GM12878 (cell line): ENCODE data around the gene PM20D2. TPM values are rescaled to one million over a fixed set of nuclear protein-coding genes. Genes with fewer than 3 reads are reported as not detected.

Source experiments
- ATAC-seq: fragments of 200-7000 bp; cut with Tn5 transposase; 3 replicates; pipeline ENCODE4 v1.9.1; 2020; ENCODE audit warnings: mild to moderate bottlenecking, moderate library complexity
- BruUV-seq: library from RNA; stranded (reverse); fragments of 400-500 nt; replicated peaks from 2 replicates; lab custom pipeline; 2021; lab: Mats Ljungman, UMichigan
- CTCF ChIA-PET: fragments of 300-600 bp; sonication (Branson Sonifier 250); formaldehyde crosslinking; extraction: SDS; loops from one replicate; lab custom pipeline; 2021; ENCODE audit warnings: inconsistent platforms; lab: Yijun Ruan, JAX
- POLR2A ChIA-PET: fragments of 350-600 bp; formaldehyde crosslinking; extraction: SDS; loops from one replicate; lab custom pipeline; 2021; ENCODE audit warnings: inconsistent platforms; lab: Charles Lee
- RAD21 ChIA-PET: fragments of 300-600 bp; sonication (Branson Sonifier 250); formaldehyde crosslinking; loops from one replicate; lab custom pipeline; 2023; ENCODE audit warnings: antibody characterized with exemption; ENCODE audit not compliant: unreplicated experiment; lab: Charles Lee
- SMC1A ChIA-PET: fragments of 300-600 bp; sonication (Branson Sonifier 250); formaldehyde crosslinking; loops from one replicate; lab custom pipeline; 2023; ENCODE audit not compliant: unreplicated experiment, uncharacterized antibody; lab: Charles Lee
- DNase-seq: peaks from one replicate; pipeline ENCODE4 v3.0.0-alpha.2; 2011; ENCODE audit warnings: low read depth, low spot score
- FAIRE-seq: peaks from 3 replicates; lab custom pipeline; 2011; peaks lifted over from hg19 to GRCh38; lab: Jason Lieb, UNC
- H2AFZ ChIP-seq: 2 replicates; pipeline ENCODE4 v1.6.0; 2011; ENCODE audit warnings: low read depth, low read length, control low read depth; ENCODE audit not compliant: control insufficient read depth
- H3K27ac ChIP-seq: 2 replicates; pipeline ENCODE4 v1.5.1; 2011; ENCODE audit warnings: control low read depth; ENCODE audit not compliant: control insufficient read depth, insufficient read depth
- H3K27me3 ChIP-seq, 2 experiments: replicated peaks in 1 of 2; 2 replicates each; pipeline versions ENCODE4 v1.6.0 to v1.6.1; 2011; ENCODE audit warnings: low read length in 1 of 2; ENCODE audit not compliant: control insufficient read depth in 2 of 2, insufficient read depth in 2 of 2
- H3K36me3 ChIP-seq, 2 experiments: 2 replicates each; pipeline ENCODE4 v1.5.1; 2011; ENCODE audit warnings: low read length in 1 of 2; ENCODE audit not compliant: control insufficient read depth in 2 of 2, insufficient read depth in 2 of 2
- H3K4me1 ChIP-seq: 2 replicates; pipeline ENCODE4 v1.6.1; 2011; ENCODE audit warnings: mild to moderate bottlenecking, low read length, moderate library complexity, mixed read lengths; ENCODE audit not compliant: control insufficient read depth, insufficient read depth
- H3K4me2 ChIP-seq: 2 replicates; pipeline ENCODE4 v1.6.0; 2011; ENCODE audit warnings: control low read depth; ENCODE audit not compliant: control insufficient read depth, insufficient read depth
- H3K4me3 ChIP-seq: fragments of 200-600 bp; sonication (generic); 2 replicates; pipeline ENCODE4 v1.5.1; 2016
- H3K79me2 ChIP-seq: 2 replicates; pipeline ENCODE4 v1.6.0; 2011; ENCODE audit warnings: low read length; ENCODE audit not compliant: control insufficient read depth, insufficient read depth
- H3K9ac ChIP-seq: 2 replicates; pipeline ENCODE4 v1.8.0; 2011; ENCODE audit warnings: low read length, control low read depth, mixed read lengths; ENCODE audit not compliant: control insufficient read depth, insufficient read depth
- H3K9me3 ChIP-seq: replicated peaks from 3 replicates; pipeline ENCODE4 v1.5.1; 2011; ENCODE audit warnings: mild to moderate bottlenecking, low read length; ENCODE audit not compliant: control insufficient read depth, insufficient read depth
- H4K20me1 ChIP-seq: 2 replicates; pipeline ENCODE4 v1.6.0; 2011; ENCODE audit not compliant: control insufficient read depth, insufficient read depth
- BCL11A ChIP-seq: IDR thresholded peaks from 2 replicates; pipeline ENCODE4 v1.6.1; 2011; ENCODE audit warnings: low read depth, low read length
- BCLAF1 ChIP-seq: fragments of 450-650 bp; IDR thresholded peaks from 2 replicates; pipeline ENCODE4 v1.6.1; 2017; ENCODE audit warnings: antibody characterized with exemption, mild to moderate bottlenecking, moderate library complexity
- CTCF ChIP-seq, 3 experiments: IDR thresholded peaks in 2 of 3; conservative IDR thresholded peaks in 1 of 3; 2 replicates each; pipeline ENCODE4 v1.5.1; 2011; ENCODE audit warnings: low read depth in 3 of 3, low read length in 3 of 3, mild to moderate bottlenecking in 3 of 3, control low read depth in 2 of 3, moderate library complexity in 2 of 3, inconsistent platforms in 1 of 3, mixed read lengths in 1 of 3; ENCODE audit not compliant: control insufficient read depth in 2 of 3, insufficient read depth in 1 of 3; ENCODE audit errors: extremely low read depth in 1 of 3
- DPF2 ChIP-seq: fragments of 450-650 bp; IDR thresholded peaks from 2 replicates; pipeline ENCODE4 v1.6.1; 2017; ENCODE audit warnings: mild to moderate bottlenecking
- EED ChIP-seq: sonication (generic); IDR thresholded peaks from 2 replicates; pipeline ENCODE4 v1.6.1; 2016; ENCODE audit warnings: antibody characterized with exemption, low read depth
- NR2F1 ChIP-seq: fragments of 450-650 bp; conservative IDR thresholded peaks from 2 replicates; pipeline ENCODE4 v1.6.1; 2017; ENCODE audit warnings: mild to moderate bottlenecking
- SKIL ChIP-seq: fragments of 450-650 bp; IDR thresholded peaks from 2 replicates; pipeline ENCODE4 v1.6.1; 2017; ENCODE audit warnings: mild to moderate bottlenecking, low read depth, inconsistent platforms; ENCODE audit not compliant: poor library complexity, severe bottlenecking
- SP1 ChIP-seq: IDR thresholded peaks from one replicate; pipeline ENCODE4 v1.6.1; 2011; ENCODE audit warnings: low read depth, low read length
- STAT3 ChIP-seq: IDR thresholded peaks from 2 replicates; pipeline ENCODE4 v1.6.1; 2011; ENCODE audit warnings: low read depth, low read length, improper control_type of control experiment
- TARDBP ChIP-seq: IDR thresholded peaks from 2 replicates; pipeline ENCODE4 v1.6.1; 2016; ENCODE audit warnings: borderline replicate concordance
- TCF12 ChIP-seq: IDR thresholded peaks from 2 replicates; pipeline ENCODE4 v1.6.1; 2011; ENCODE audit warnings: low read depth, mild to moderate bottlenecking, low read length
- TCF7 ChIP-seq: IDR thresholded peaks from 2 replicates; pipeline ENCODE4 v1.6.1; 2014; ENCODE audit warnings: antibody characterized with exemption, borderline replicate concordance
- ZBTB11 ChIP-seq: fragments of 450-650 bp; formaldehyde crosslinking; IDR thresholded peaks from 2 replicates; pipeline ENCODE4 v1.5.0; 2022; ENCODE audit warnings: mild to moderate bottlenecking, missing genetic modification characterization
- WGBS: methylation state at CpG from one replicate; pipeline ENCODE4 v1.1.6; 2016; ENCODE audit warnings: low lambda C conversion rate; ENCODE audit not compliant: insufficient replicate concordance, insufficient coverage; ENCODE audit errors: missing lambda C conversion rate; 5-methylcytosine and 5-hydroxymethylcytosine counted together
- in situ Hi-C: fragments of 300-500 bp; cut with MboI; formaldehyde crosslinking; loops from 9 replicates; pipeline ENCODE4 v1.14.3; 2018; ENCODE audit warnings: mixed read lengths
- intact Hi-C: fragments of 100-400 bp; cut with micrococcal nuclease; formaldehyde crosslinking; loops from one replicate; pipeline ENCODE4 v1.14.2; 2022; ENCODE audit not compliant: unreplicated experiment
- polyA plus RNA-seq, 11 experiments: library from polyadenylated mRNA; depleted of rRNA in 4 of 11; unstranded in 6 of 11; stranded (reverse) in 5 of 11; fragments of >200 nt; fragmentation: Nextera tagmentation in 4 of 11; fragmentation: Illumina TruSeq in 1 of 11; extraction: Ambion mirVana in 4 of 11; extraction: Trizol in 1 of 11; gene quantifications; 1 replicate in 1 of 11; 2 replicates in 10 of 11; pipeline versions ENCODE4 v1.2.1 to v1.2.3, GENCODE V29; 2011 to 2016; ENCODE audit warnings: inconsistent platforms in 2 of 11, missing spikeins in 2 of 11, low read depth in 1 of 11
- total RNA-seq, 4 experiments: library from RNA; depleted of rRNA in 3 of 4; stranded (reverse); fragments of >200 nt in 3 of 4; fragmentation: Illumina TruSeq in 1 of 4; extraction: Trizol in 1 of 4; gene quantifications; 2 replicates each; pipeline versions ENCODE4 v1.2.1 to v1.2.3, GENCODE V29; 2013 to 2021

PM20D2 gene
- total and polyA plus RNA-seq, 10 of the 15 experiments (the other 5 are each of a cell fraction or from before 2014, with no cell fraction given), result 7.8 to 23.6 (median 15.7) TPM

- no peak for DNase-seq
- no peak overlapping the region for H3K9ac ChIP-seq
- H3K9me3 ChIP-seq, result no peaks in the 10 kb centered on the region; the same call in 2 of the 3 replicates
- no peak overlapping the region for H2AFZ ChIP-seq
- H3K79me2 ChIP-seq, result peaks cover 13% of the 10 kb centered on the region
- ChIA-PET SMC1A (interaction anchor here (0.6 to 1.0 kb wide), 3 partner anchors 16 to 240 kb away, joined by 3 to 6 read pairs (median 3); no protein-coding TSS in a partner anchor), CTCF (interaction anchor here (0.6 to 2.1 kb wide), 4 partner anchors 37 to 201 kb away, joined by 3 to 5 read pairs (median 3); no protein-coding TSS in a partner anchor), RAD21 (interaction anchor here (0.7 to 1.8 kb wide), 3 partner anchors 65 to 228 kb away, joined by 3 to 7 read pairs (median 4); no protein-coding TSS in a partner anchor), POLR2A (interaction anchor here (0.6 to 1.4 kb wide), 6 partner anchors 10 to 1611 kb away, joined by 3 read pairs; partner anchors contain the start of gene PNRC1)
- H3K4me3 ChIP-seq, result no peak overlapping the region
- peaks cover 16% of the 10 kb centered on the region for H3K4me1 ChIP-seq
- no peaks in the 10 kb centered on the region for H3K27me3 ChIP-seq
- no peak overlapping the region for H3K4me2 ChIP-seq
- no peaks in the 10 kb centered on the region for H3K36me3 ChIP-seq
- in situ Hi-C loops, result no loop called here
- intact Hi-C loops, result loop anchor here (5.0 kb wide), 1 partner anchor 204 kb away; the partner anchor contains the start of gene UBE2J1
- ATAC-seq, result no peak
- FAIRE-seq, result no peak
- WGBS, result 95% methylated on average over 17 of the region's 17 CpGs
- BruUV-seq, result no TSS peak
- H4K20me1 ChIP-seq, result no peaks in the 10 kb centered on the region
- H3K27ac ChIP-seq, result no peak overlapping the region
- no peak for TF ChIP-seq NR2F1
- TF ChIP-seq DPF2, result no peak
- no peak for TF ChIP-seq BCL11A
- no peak for TF ChIP-seq STAT3
- no peak for TF ChIP-seq EED
- TF ChIP-seq TCF12, result no peak
- TF ChIP-seq TCF7, result no peak
- no peak for TF ChIP-seq SKIL
- TF ChIP-seq CTCF (IDR thresholded peaks at IDR 0.05 in 2 of 3, conservative IDR thresholded peaks at IDR 0.05 in 1 of 3; ENCODE audit: control insufficient read depth in 2 of 3, extremely low read depth in 1 of 3, insufficient read depth in 1 of 3, low read depth in 3 of 3, low read length in 3 of 3), result no peak
- no peak for TF ChIP-seq ZBTB11 (CRISPR knock-in tag)
- TF ChIP-seq SP1, result no peak
- no peak for TF ChIP-seq TARDBP
- TF ChIP-seq BCLAF1, result no peak
Observed at GRCh38 chr6:89148016-89148750, 2.3 kb downstream of the PM20D2 start.
